NCI-H2196 treated with DMSO at 0.1 percent for 48 hours (cell line): ENCODE measurements around the gene ZFTA.

Experiments
- DNase-seq: peaks from one replicate; lab custom pipeline; 2025; ENCODE audit not compliant: unreplicated experiment; lab: John Stamatoyannopoulos, UW

Gene ZFTA

GRCh38 chr11:63756919-63757761 lies 11.4 kb downstream of the ZFTA start:
- no peak for DNase-seq

DNA sequence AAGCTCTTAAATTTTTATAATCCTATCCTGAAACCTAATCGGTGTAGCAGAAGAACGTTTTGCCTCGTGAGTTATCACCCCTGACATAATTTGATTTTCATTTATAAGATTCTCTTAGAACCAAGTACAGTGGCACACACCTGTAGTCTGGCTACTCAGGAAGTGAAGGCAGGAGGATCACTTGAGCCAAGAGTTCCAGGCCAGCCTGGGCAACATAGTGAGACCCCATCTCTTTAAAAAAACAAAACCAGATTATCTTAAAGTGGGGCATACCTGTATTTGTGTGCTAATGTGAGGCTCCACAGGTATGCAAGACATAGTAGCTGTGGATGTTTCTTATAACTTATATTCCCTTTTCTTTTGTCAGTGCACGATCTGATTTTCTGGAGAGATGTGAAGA lies 19.0 kb downstream of the ZFTA start:
- no peak for DNase-seq

- no peak for DNase-seq
Measured at GRCh38 chr11:63747011-63747410, 21.6 kb downstream of the ZFTA start.

DNA sequence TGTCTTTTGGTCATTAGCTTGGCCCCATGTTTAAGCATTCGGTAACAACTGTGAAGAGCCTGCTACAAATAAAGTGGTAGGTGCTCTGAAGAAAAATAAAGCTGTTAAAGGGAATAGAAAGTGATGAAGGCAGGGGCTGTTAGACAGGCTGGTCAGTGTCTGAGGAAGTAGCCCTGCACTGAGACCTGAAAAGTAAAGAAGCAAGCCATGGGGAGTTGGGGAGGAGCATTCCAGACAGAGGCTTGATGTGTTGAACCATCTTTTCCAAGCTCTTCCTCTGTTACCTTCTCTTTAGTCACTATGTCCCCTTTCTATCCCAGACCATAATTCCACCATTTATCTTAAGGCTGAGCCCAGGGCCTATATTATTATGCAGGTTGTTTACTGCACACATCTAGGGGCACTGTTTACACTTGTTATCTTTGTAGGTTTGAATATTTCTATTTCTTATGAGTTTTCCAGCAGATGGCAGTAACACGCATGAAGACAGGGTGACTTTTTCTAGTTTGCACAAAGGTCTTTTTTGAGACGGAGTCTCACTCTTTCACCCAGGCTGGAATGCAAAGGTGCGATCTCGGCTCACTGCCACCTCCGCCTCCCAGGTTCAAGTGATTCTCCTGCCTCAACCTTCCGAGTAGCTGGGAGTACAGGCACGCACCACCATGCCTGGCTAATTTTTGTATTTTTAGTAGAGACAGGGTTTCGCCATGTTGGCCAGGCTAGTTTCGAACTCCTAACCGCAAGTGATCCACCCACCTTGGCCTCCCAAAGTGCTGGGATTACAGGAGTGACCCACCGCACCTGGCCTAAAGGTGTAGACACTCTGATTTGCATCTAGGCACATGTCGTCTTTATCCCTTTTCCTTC lies 23.0 kb downstream of the ZFTA start:
- no peak for DNase-seq

DNA sequence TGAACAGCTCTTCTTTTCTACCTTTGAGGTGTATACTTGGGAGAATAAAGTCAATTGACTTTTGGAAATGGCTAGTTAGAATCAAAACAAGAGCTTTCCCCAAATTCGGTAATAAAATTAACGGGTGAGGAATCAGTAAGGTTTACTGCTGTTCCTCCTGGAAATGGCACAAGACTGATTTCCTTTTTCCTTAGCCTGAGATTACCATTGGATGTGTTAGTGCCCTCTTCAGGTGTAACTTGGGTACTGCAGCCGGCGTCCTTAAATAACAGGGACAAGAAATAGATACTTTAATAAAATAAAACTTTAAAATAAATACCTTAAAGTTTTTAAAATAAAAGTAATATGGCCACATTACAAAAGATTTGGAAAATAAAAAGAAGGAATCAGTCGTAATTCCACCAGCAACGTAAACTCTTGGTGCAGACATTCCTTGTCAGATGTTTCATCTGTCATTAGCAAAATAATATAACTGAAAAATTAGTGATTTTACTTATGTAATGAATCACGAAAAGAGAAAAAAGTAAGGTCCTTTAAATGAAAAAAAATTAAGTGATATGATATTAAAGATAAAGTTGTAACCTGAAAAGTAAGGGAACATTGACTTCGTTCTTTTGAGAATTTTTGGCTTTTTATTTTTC lies 29.7 kb downstream of the ZFTA start:
- peak; percentile 39 for DNase-seq

DNA sequence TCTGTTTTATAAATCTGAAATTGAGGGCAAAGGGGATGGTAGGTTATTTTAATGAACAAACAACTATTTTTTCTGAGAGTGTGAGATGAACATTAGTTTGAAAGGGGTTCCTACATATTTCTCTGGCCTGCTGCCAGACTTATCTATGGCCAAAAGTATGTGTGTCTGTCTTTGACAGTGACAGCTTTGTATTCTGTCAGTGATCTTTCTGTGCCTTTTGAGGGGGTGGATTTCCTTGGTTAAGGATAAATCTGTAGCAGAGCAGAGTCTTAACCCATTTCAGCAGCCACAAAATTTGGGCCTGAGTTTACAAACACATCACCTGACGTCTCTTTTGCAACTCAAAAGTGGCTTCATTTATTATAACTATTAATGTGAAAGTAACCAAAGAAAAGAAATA lies 30.9 kb downstream of the ZFTA start:
- no peak for DNase-seq

- DNase-seq, result no peak
Measured at GRCh38 chr11:63736864-63737263, 31.7 kb downstream of the ZFTA start.

GRCh38 chr11:63729326-63729725 lies 39.2 kb downstream of the ZFTA start:
- no peak for DNase-seq

DNA sequence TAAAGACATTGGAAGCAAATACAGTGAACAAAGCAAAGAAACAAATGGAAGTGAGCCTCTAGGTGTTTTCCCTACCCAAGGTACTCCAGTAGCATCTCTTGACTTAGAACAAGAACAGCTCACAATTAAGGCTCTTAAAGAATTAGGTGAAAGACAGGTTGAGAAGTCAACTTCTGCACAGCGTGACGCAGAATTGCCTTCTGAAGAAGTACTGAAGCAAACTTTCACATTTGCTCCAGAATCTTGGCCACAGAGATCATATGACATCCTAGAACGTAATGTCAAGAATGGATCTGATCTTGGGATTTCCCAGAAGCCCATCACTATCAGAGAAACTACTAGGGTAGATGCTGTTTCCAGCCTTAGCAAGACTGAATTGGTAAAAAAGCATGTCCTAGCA lies 48.0 kb downstream of the ZFTA start:
- DNase-seq, result no peak

DNA sequence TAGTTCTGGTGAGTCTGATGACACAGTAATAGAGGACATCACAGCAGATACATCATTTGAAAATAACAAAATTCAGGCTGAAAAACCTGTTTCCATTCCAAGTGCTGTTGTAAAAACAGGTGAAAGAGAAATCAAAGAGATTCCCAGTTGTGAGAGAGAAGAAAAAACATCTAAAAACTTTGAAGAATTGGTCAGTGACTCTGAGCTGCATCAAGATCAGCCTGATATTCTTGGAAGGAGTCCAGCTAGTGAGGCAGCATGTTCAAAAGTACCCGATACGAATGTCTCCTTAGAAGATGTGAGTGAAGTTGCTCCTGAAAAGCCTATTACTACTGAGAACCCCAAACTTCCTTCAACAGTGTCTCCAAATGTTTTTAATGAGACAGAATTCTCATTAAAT lies 48.6 kb downstream of the ZFTA start:
- no peak for DNase-seq

GRCh38 chr11:63719001-63719400 lies 49.6 kb downstream of the ZFTA start:
- no peak for DNase-seq
